Parathyroid adenoma (tissue), 2 donors: Measurements from ENCODE around the gene MPP3.

Source experiments
- H2AFZ ChIP-seq: fragments of 300-600 bp; sonication (generic); one replicate; pipeline ENCODE4 v1.7.0; 2017; ENCODE audit warnings: antibody characterized with exemption, mild to moderate bottlenecking
- H3K27ac ChIP-seq: fragments of 300-600 bp; sonication (generic); one replicate; pipeline ENCODE4 v1.7.0; 2017
- H3K27me3 ChIP-seq: fragments of 300-600 bp; sonication (generic); one replicate; pipeline ENCODE4 v1.7.0; 2017; ENCODE audit warnings: low read length; ENCODE audit not compliant: control insufficient read depth, insufficient read depth
- H3K36me3 ChIP-seq: fragments of 300-600 bp; sonication (generic); one replicate; pipeline ENCODE4 v1.7.0; 2017; ENCODE audit warnings: low read length; ENCODE audit not compliant: control insufficient read depth, insufficient read depth
- H3K4me1 ChIP-seq: fragments of 300-600 bp; sonication (generic); one replicate; pipeline ENCODE4 v1.7.0; 2017; ENCODE audit warnings: control low read depth
- H3K4me2 ChIP-seq: fragments of 300-600 bp; sonication (generic); one replicate; pipeline ENCODE4 v1.7.0; 2017; ENCODE audit warnings: low read length
- H3K4me3 ChIP-seq: fragments of 300-600 bp; sonication (generic); one replicate; pipeline ENCODE4 v1.7.0; 2017; ENCODE audit warnings: low read depth, low read length
- H3K79me2 ChIP-seq: fragments of 300-600 bp; sonication (generic); one replicate; pipeline ENCODE4 v1.7.0; 2017; ENCODE audit warnings: control low read depth
- H3K9ac ChIP-seq: fragments of 300-600 bp; sonication (generic); one replicate; pipeline ENCODE4 v1.7.0; 2017; ENCODE audit warnings: mild to moderate bottlenecking
- H3K9me3 ChIP-seq: fragments of 300-600 bp; sonication (generic); one replicate; pipeline ENCODE4 v1.7.0; 2017; ENCODE audit warnings: low read length; ENCODE audit not compliant: control insufficient read depth
- TF ChIP-seq, protein P1 (sequence below): fragments of 300-600 bp; sonication (generic); IDR thresholded peaks from one replicate; pipeline ENCODE4 v1.7.0; 2017; ENCODE audit warnings: antibody characterized with exemption, mild to moderate bottlenecking
- donor health status: primary hyperparathyroidism.

MPP3 gene

DNA sequence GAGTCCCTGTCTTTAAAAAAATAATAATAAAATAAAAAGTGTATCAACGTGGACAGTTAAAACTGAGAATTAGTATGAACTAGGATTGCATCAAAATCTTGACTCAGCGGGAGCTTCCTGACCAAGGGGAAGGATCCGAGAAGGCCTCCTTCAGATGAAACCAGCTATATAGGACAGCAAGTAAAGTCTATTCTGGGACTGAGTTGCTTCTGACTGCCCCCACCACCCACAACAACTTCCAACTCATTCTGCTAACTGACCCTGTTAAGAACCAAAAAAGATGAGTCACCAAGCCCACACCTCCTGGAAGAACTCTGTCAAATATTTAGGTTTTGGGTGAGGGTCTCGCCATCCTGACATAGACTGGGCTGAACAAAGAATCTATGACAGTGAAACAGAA lies 24.9 kb downstream of the MPP3 start:
- Histone ChIP-seq H3K27ac (no peak overlapping the region), H3K9me3 (no peaks in the 10 kb centered on the region), H3K9ac (no peak overlapping the region), H3K79me2 (no peaks in the 10 kb centered on the region), H3K36me3 (no peaks in the 10 kb centered on the region), H3K4me2 (no peak overlapping the region), H3K4me3 (no peak overlapping the region), H3K4me1 (no peaks in the 10 kb centered on the region), H2AFZ (no peak overlapping the region), H3K27me3 (no peaks in the 10 kb centered on the region)
- TF ChIP-seq, protein P1, sequence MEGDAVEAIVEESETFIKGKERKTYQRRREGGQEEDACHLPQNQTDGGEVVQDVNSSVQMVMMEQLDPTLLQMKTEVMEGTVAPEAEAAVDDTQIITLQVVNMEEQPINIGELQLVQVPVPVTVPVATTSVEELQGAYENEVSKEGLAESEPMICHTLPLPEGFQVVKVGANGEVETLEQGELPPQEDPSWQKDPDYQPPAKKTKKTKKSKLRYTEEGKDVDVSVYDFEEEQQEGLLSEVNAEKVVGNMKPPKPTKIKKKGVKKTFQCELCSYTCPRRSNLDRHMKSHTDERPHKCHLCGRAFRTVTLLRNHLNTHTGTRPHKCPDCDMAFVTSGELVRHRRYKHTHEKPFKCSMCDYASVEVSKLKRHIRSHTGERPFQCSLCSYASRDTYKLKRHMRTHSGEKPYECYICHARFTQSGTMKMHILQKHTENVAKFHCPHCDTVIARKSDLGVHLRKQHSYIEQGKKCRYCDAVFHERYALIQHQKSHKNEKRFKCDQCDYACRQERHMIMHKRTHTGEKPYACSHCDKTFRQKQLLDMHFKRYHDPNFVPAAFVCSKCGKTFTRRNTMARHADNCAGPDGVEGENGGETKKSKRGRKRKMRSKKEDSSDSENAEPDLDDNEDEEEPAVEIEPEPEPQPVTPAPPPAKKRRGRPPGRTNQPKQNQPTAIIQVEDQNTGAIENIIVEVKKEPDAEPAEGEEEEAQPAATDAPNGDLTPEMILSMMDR: no peak

DNA sequence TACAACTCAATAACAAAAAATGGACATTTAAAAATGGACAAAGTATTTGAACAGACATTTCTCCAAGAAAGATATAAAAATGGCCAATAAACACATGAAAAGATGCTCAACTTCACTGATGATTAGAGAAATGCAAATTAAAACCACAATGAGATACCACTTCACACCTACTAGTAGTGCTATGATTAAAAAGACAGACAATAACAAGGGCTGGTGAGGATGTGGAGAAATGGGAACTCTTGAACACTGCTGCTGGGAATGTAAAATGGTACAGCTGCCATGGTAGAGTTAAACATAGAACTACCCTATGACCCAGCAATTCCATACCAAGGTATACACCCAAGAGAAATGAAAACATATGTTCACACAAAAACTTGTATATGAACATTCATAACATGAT lies 27.8 kb downstream of the MPP3 start:
- H3K4me3 ChIP-seq: no peak overlapping the region
- H3K4me1 ChIP-seq: no peaks in the 10 kb centered on the region
- H3K9ac ChIP-seq: no peak overlapping the region
- H3K27ac ChIP-seq: no peak overlapping the region
- H3K36me3 ChIP-seq: no peaks in the 10 kb centered on the region
- H3K9me3 ChIP-seq: no peaks in the 10 kb centered on the region
- H2AFZ ChIP-seq: no peak overlapping the region
- H3K79me2 ChIP-seq: no peaks in the 10 kb centered on the region
- TF ChIP-seq, protein P1: no peak
- H3K27me3 ChIP-seq: no peaks in the 10 kb centered on the region
- no peak overlapping the region for H3K4me2 ChIP-seq

DNA sequence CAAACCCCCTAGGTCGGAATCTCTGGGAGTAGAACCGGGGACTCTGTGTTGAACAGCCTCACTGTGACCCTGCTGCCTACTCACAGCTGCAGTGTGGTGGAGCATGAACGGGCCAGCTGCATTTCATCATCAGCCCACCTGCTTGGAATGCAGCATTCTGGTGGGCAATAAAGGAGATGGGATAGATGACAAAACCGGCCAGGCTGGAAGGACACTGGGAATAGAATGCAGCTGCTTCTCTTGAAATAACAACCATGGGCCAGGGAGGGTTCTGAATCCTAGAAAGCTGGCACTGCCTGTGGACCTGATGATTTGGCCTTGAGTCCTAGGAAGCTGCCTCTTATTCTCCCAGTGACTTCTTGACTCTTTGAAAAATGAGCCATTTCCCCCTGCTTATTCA lies 29.2 kb downstream of the MPP3 start:
- no peaks in the 10 kb centered on the region for H3K36me3 ChIP-seq
- TF ChIP-seq, protein P1: no peak
- H3K4me2 ChIP-seq: no peak overlapping the region
- H3K9me3 ChIP-seq: no peaks in the 10 kb centered on the region
- no peak overlapping the region for H3K4me3 ChIP-seq
- H2AFZ ChIP-seq: no peak overlapping the region
- H3K27me3 ChIP-seq: no peaks in the 10 kb centered on the region
- H3K4me1 ChIP-seq: no peaks in the 10 kb centered on the region
- no peak overlapping the region for H3K9ac ChIP-seq
- no peak overlapping the region for H3K27ac ChIP-seq
- no peaks in the 10 kb centered on the region for H3K79me2 ChIP-seq

DNA sequence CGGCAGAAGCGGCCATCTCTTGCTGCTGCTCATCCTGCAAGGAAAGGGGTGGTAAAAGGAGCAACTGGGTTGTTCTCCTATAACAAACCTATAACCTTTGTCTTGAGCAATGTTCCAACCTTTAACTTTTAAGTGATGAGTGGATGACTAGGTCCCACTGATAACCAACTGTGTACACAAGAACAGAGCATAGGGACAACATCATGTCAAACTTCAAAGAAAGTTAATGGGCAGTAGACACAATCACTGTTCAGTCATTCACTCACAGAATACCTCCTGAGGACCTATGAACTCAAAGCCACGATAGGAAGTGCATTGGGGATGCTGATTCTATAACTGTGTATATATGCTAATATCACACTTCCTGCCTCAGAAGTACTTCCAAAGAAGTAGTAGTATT lies 31.1 kb downstream of the MPP3 start:
- Histone ChIP-seq H3K9ac (no peak overlapping the region), H2AFZ (no peak overlapping the region), H3K27ac (no peak overlapping the region), H3K27me3 (no peaks in the 10 kb centered on the region), H3K9me3 (no peaks in the 10 kb centered on the region), H3K79me2 (no peaks in the 10 kb centered on the region), H3K4me3 (no peak overlapping the region), H3K4me1 (no peaks in the 10 kb centered on the region), H3K36me3 (no peaks in the 10 kb centered on the region), H3K4me2 (no peak overlapping the region)
- TF ChIP-seq, protein P1: no peak

DNA sequence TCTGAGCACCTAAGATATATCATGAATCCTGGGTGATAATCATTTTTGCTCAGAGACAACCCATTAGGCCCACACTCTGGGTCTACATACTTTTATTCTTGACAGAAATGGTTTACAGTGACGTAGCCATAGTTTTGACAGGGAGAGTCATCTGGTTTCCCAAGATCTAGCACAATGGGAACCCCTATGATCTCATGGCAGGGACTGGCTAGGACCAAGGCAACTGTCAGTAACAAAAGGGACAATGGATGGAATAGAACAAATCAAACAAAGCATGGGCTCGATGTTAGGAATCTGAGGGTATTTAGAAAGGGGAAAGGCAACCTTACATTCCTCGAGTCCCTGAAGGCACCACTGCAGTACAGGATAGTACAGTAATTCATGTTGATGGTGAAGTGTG lies 32.2 kb downstream of the MPP3 start:
- no peaks in the 10 kb centered on the region for H3K36me3 ChIP-seq
- TF ChIP-seq, protein P1: no peak
- H3K79me2 ChIP-seq: no peaks in the 10 kb centered on the region

More for the DNA sequence above, 32.2 kb downstream of the MPP3 start:
- H3K4me3 ChIP-seq: no peak overlapping the region
- no peak overlapping the region for H3K9ac ChIP-seq
- no peak overlapping the region for H3K27ac ChIP-seq
- no peak overlapping the region for H3K4me2 ChIP-seq
- no peaks in the 10 kb centered on the region for H3K9me3 ChIP-seq
- H3K4me1 ChIP-seq: no peaks in the 10 kb centered on the region
- no peak overlapping the region for H2AFZ ChIP-seq
- H3K27me3 ChIP-seq: no peaks in the 10 kb centered on the region
